Right ventricle myocardium inferior (tissue), 1 donor: Measurements from ENCODE around the gene FHL3. TPM values are rescaled to one million over a fixed set of nuclear protein-coding genes. Genes with fewer than 3 reads are reported as not detected.

Source experiments
- ATAC-seq: fragments of 200-7000 bp; cut with Tn5 transposase; one replicate; pipeline ENCODE4 v1.9.1; 2020; ENCODE audit warnings: mild to moderate bottlenecking, moderate library complexity
- DNase-seq: peaks from one replicate; pipeline ENCODE4 v3.0.0; 2021; ENCODE audit errors: missing footprints
- intact Hi-C: fragments of 100-400 bp; cut with DNase I; formaldehyde crosslinking; loops from one replicate; pipeline ENCODE4 v1.11.0; 2022
- total RNA-seq: library from RNA; stranded (reverse); fragmentation: NEBNext Ultra II Directional; extraction: Animal tissue kit (Norgen Biotek cat#: 25700); gene quantifications from one replicate; pipeline ENCODE4 v1.2.1, GENCODE V29; 2021
- donor health status: DM: no; HTN: yes; CAD: no; lungs with severe emphysema.

Gene FHL3
- total RNA-seq, 1 donor from 2014 or later = 20.2 TPM

GRCh38 chr1:37954316-37954971, 50.9 kb downstream of the FHL3 start:
- ATAC-seq (no peak), DNase-seq (no peak)
- intact Hi-C loops = no loop called here

GRCh38 chr1:37952738-37953137, 52.6 kb downstream of the FHL3 start:
- intact Hi-C loops = no loop called here
- ATAC-seq = no peak
- DNase-seq = no peak

GRCh38 chr1:37951783-37952624, 53.3 kb downstream of the FHL3 start:
- intact Hi-C loops = no loop called here
- no peak for DNase-seq
- ATAC-seq = no peak

- no peak for DNase-seq
- ATAC-seq = no peak
- intact Hi-C loops = no loop called here
Observed at GRCh38 chr1:37951041-37951782, 54.1 kb downstream of the FHL3 start.

GRCh38 chr1:37949524-37950152, 55.7 kb downstream of the FHL3 start:
- DNase-seq (no peak), ATAC-seq (no peak)
- intact Hi-C loops = loop anchor here (5.0 kb wide), 1 partner anchor 38 kb away; no protein-coding TSS in a partner anchor

- ATAC-seq = no peak
- DNase-seq = no peak
- intact Hi-C loops = loop anchor here (5.0 kb wide), 1 partner anchor 38 kb away; no protein-coding TSS in a partner anchor
Observed at GRCh38 chr1:37948841-37949240, 56.5 kb downstream of the FHL3 start.

GRCh38 chr1:37948166-37948565, 57.1 kb downstream of the FHL3 start:
- no peak for DNase-seq
- ATAC-seq = no peak
- intact Hi-C loops = loop anchor here (5.0 kb wide), 1 partner anchor 39 kb away; no protein-coding TSS in a partner anchor

GRCh38 chr1:37947364-37947763, 58.0 kb downstream of the FHL3 start:
- intact Hi-C loops = loop anchor here (5.0 kb wide), 1 partner anchor 40 kb away; no protein-coding TSS in a partner anchor
- no peak for ATAC-seq

More at GRCh38 chr1:37947364-37947763, 58.0 kb downstream of the FHL3 start:
- DNase-seq = no peak

Other genes starting within 250 kb of the FHL3 start
- 0.32 TPM for gene EPHA10, start 240.4 kb downstream of the FHL3 start, total RNA-seq
- 1.2 TPM for gene MANEAL, start 211.7 kb downstream of the FHL3 start, total RNA-seq
- 52.6 TPM for gene C1orf122, start 197.7 kb downstream of the FHL3 start, total RNA-seq
- gene YRDC, start 197.3 kb downstream of the FHL3 start, total RNA-seq = 4.8 TPM
- gene MTF1, start 145.9 kb downstream of the FHL3 start, total RNA-seq = 8.1 TPM
- gene INPP5B, start 58.5 kb downstream of the FHL3 start, total RNA-seq = 11.2 TPM
- gene SF3A3, start 15.5 kb downstream of the FHL3 start, total RNA-seq = 26.9 TPM
- 42.3 TPM for gene UTP11, start 7.2 kb upstream of the FHL3 start, total RNA-seq
- gene POU3F1, start 41.3 kb upstream of the FHL3 start, total RNA-seq = 0.11 TPM